SK-N-SH (cell line): ENCODE data around the gene LRRC46. TPM values are rescaled to one million over a fixed set of nuclear protein-coding genes. Genes with fewer than 3 reads are reported as not detected.
A peak's percentile ranks its signal among the peaks of the same experiment; 100 is the strongest.

ENCODE experiments used
- CTCF ChIA-PET: fragments of 300-600, 350-600 bp; formaldehyde crosslinking; extraction: SDS; loops from one replicate; lab custom pipeline; 2021; lab: Yijun Ruan, JAX
- POLR2A ChIA-PET: fragments of 350-600 bp; sonication (Branson Sonifier 250); formaldehyde crosslinking; extraction: SDS; loops from one replicate; lab custom pipeline; 2020; ENCODE audit warnings: antibody characterized with exemption, inconsistent platforms; lab: Yijun Ruan, JAX
- DNase-seq: peaks from one replicate; pipeline ENCODE4 v3.0.0; 2012
- H2AFZ ChIP-seq: fragments of 200-600 bp; sonication (generic); 2 replicates; pipeline ENCODE4 v1.8.1; 2016; ENCODE audit warnings: antibody characterized with exemption, mild to moderate bottlenecking, low read depth
- H3F3A ChIP-seq: fragments of 200-600 bp; sonication (generic); replicated peaks from 2 replicates; pipeline ENCODE3; 2016; ENCODE audit warnings: antibody characterized with exemption, mild to moderate bottlenecking; ENCODE audit not compliant: insufficient read depth
- H3K27ac ChIP-seq, 2 experiments: fragments of 200-500 bp in 1 of 2; fragments of 200-600 bp in 1 of 2; sonication (Bioruptor generic) in 1 of 2; sonication (generic), shearing (Covaris generic) in 1 of 2; 2 replicates each; pipeline versions ENCODE4 v1.5.1 to v1.6.1; 2014 to 2016; ENCODE audit warnings: low read depth in 2 of 2, inconsistent platforms in 1 of 2, low read length in 1 of 2, mild to moderate bottlenecking in 1 of 2, mixed read lengths in 1 of 2
- H3K27me3 ChIP-seq: fragments of 200-600 bp; sonication (generic), shearing (Covaris generic); 2 replicates; pipeline ENCODE4 v1.6.1; 2016; ENCODE audit warnings: mixed run types; ENCODE audit not compliant: insufficient read depth
- H3K36me3 ChIP-seq, 2 experiments: fragments of 200-500 bp in 1 of 2; fragments of 200-600 bp in 1 of 2; sonication (Bioruptor generic) in 1 of 2; sonication (generic) in 1 of 2; replicated peaks in 1 of 2; 2 replicates each; pipeline versions ENCODE3 to v1.5.1; 2014 to 2016; ENCODE audit warnings: low read length in 1 of 2, mild to moderate bottlenecking in 1 of 2; ENCODE audit not compliant: insufficient read depth in 2 of 2, control insufficient read depth in 1 of 2
- H3K4me1 ChIP-seq, 2 experiments: fragments of 200-500 bp in 1 of 2; fragments of 200-600 bp in 1 of 2; sonication (Bioruptor generic) in 1 of 2; sonication (generic), shearing (Covaris generic) in 1 of 2; 2 replicates each; pipeline versions ENCODE4 v1.5.1 to v1.6.1; 2014 to 2016; ENCODE audit warnings: low read depth in 1 of 2, low read length in 1 of 2, mixed run types in 1 of 2; ENCODE audit not compliant: insufficient read depth in 2 of 2, control insufficient read depth in 1 of 2
- H3K4me2 ChIP-seq: fragments of 200-600 bp; sonication (generic), shearing (Covaris generic); 2 replicates; pipeline ENCODE4 v1.6.1; 2017; ENCODE audit warnings: mixed run types
- H3K4me3 ChIP-seq, 2 experiments: fragments of 200-500 bp in 1 of 2; fragments of 200-600 bp in 1 of 2; sonication (Bioruptor generic) in 1 of 2; sonication (generic), shearing (Covaris generic) in 1 of 2; 2 replicates each; pipeline versions ENCODE4 v1.5.1 to v1.8.1; 2014 to 2016; ENCODE audit warnings: low read depth in 2 of 2, inconsistent platforms in 1 of 2, low read length in 1 of 2, mild to moderate bottlenecking in 1 of 2, mixed read lengths in 1 of 2, moderate library complexity in 1 of 2
- H3K79me2 ChIP-seq: fragments of 200-600 bp; sonication (generic); 2 replicates; pipeline ENCODE4 v1.8.1; 2017; ENCODE audit warnings: mild to moderate bottlenecking; ENCODE audit not compliant: insufficient read depth
- H3K9ac ChIP-seq: fragments of 200-600 bp; sonication (generic); 2 replicates; pipeline ENCODE4 v1.6.1; 2017; ENCODE audit warnings: mixed run types
- H3K9me2 ChIP-seq: fragments of 200-600 bp; sonication (generic); 2 replicates; pipeline ENCODE4 v1.6.1; 2017; ENCODE audit warnings: mixed run types
- H3K9me3 ChIP-seq: fragments of 200-600 bp; sonication (generic); 2 replicates; pipeline ENCODE4 v1.6.1; 2017; ENCODE audit warnings: mixed run types, mild to moderate bottlenecking, moderate library complexity
- H4K20me1 ChIP-seq: fragments of 200-600 bp; sonication (generic); 2 replicates; pipeline ENCODE4 v1.6.1; 2017; ENCODE audit warnings: mild to moderate bottlenecking, mixed run types; ENCODE audit not compliant: insufficient read depth
- EZH2phosphoT487 ChIP-seq: fragments of 200-600 bp; sonication (generic); IDR thresholded peaks from 2 replicates; pipeline ENCODE4 v1.6.1; 2017; ENCODE audit warnings: low read depth, mixed run types, mild to moderate bottlenecking, antibody characterized with exemption, moderate library complexity, borderline replicate concordance
- FOSL2 ChIP-seq: IDR thresholded peaks from 2 replicates; pipeline ENCODE4 v1.4.0; 2012; ENCODE audit warnings: low read depth, mild to moderate bottlenecking, moderate library complexity, borderline replicate concordance
- GABPA ChIP-seq: IDR thresholded peaks from 2 replicates; pipeline ENCODE4 v1.4.0; 2012; ENCODE audit warnings: low read depth, mild to moderate bottlenecking
- NRF1 ChIP-seq: IDR thresholded peaks from 2 replicates; pipeline ENCODE4 v1.6.1; 2012; ENCODE audit warnings: low read depth, mild to moderate bottlenecking, low read length
- RXRA ChIP-seq: IDR thresholded peaks from 2 replicates; pipeline ENCODE4 v1.4.0; 2012; ENCODE audit warnings: low read depth, mild to moderate bottlenecking, borderline replicate concordance
- SIN3A ChIP-seq: IDR thresholded peaks from 2 replicates; pipeline ENCODE4 v1.6.1; 2012; ENCODE audit warnings: low read depth, mild to moderate bottlenecking, low read length, moderate library complexity, borderline replicate concordance
- SMC3 ChIP-seq: IDR thresholded peaks from 2 replicates; pipeline ENCODE4 v1.6.1; 2012; ENCODE audit warnings: low read depth, low read length, improper control_type of control experiment
- TAF1 ChIP-seq: IDR thresholded peaks from 2 replicates; pipeline ENCODE4 v1.6.1; 2012; ENCODE audit warnings: low read depth, mild to moderate bottlenecking, low read length, moderate library complexity, borderline replicate concordance
- WGBS: methylation state at CpG from one replicate; pipeline ENCODE4 v1.1.6; 2017; ENCODE audit warnings: low lambda C conversion rate; 5-methylcytosine and 5-hydroxymethylcytosine counted together
- polyA plus RNA-seq, 3 experiments: library from polyadenylated mRNA; depleted of rRNA; stranded (reverse); fragments of >200 nt; gene quantifications; 2 replicates each; pipeline ENCODE4 v1.2.3, GENCODE V29; 2012
- TF ChIP-seq, protein P1 (sequence below): fragments of 150-350 bp; IDR thresholded peaks from 2 replicates; pipeline ENCODE4 v1.6.1; 2017; ENCODE audit warnings: antibody characterized with exemption, low read length, low read depth, borderline replicate concordance
- TF ChIP-seq, protein P2 (sequence below): IDR thresholded peaks from 2 replicates; pipeline ENCODE4 v1.6.1; 2012; ENCODE audit warnings: mild to moderate bottlenecking, low read depth, low read length, moderate library complexity

The LRRC46 gene
- polyA plus RNA-seq, 1 of the 3 experiments (the other 2 are of a cell fraction) = 1.6 TPM

DNA sequence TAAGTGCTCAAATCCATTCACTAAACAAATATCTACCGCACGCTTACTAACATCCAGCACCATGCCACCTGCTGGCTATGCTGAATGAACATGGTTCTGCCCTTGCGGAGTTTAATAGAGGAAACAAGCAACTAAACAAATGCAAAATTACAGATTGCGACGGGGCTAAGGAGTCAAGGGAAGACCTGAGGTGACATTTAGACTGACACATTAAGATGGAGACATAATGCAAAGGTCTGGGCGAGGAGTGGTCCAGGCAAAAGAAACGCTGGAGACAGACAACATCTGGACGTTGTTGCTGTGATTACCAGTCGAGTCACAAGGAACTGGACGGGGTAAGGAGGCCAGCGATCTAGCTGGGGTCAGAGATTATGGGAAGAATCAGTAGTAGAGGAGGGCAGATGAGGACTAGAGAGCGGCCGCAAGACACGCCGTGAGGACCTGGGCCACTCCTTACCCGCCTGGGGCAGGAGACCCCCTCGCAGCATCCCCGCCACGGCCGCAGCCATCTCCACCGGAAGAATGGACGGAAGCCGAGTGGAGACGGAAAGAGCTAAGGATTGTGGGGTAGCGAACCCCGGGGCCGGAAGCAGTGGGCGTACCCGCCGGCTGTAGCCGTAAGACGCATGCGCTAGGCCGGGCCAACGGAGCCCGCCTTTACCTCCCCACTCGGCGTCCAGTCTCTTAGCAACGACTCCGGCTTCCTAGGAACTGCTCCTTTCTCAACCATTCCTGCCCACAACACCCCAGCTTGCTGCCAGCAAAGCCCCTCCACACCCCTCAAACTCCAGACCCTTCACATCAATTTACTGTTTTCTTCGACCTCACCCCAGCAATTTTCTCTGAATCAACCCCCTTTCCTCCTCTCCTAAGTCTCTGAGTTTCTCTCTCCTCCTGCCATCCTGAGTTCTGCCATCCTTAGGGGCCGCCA is at the start of gene LRRC46, which contains the start of gene MRPL10 (continued):
- peak; percentile 98 for TF ChIP-seq TAF1
- peak; percentile 96 for TF ChIP-seq SIN3A

DNA sequence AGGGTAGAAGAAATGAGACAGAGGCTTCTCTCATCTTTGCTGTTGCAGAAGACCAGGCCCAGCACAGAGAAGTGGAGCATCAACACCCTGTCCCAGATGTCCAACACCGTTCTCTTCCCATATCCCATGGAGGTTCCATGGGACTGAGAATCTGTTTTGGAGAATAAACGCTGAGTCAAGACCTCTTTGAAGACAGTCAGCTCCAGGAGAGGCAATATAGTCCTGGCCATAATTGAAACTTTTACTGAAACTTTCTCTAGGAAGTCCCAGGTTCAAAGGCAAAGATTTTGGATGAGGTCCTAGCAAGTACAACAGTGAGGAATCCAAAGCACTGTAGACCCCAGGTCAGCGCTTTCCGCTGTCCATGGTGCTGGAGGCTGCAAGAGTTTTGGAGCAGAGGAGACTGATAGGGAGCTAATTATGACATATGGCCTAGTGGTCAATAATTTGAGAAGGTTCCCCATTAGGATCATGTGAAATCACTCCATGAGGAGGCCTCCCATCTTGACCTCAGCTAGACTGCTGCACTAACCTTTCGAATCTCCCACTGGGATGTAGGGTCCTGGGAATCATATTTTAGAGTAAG is 45.8 kb upstream of the LRRC46 start:
- H3K4me1 ChIP-seq = peaks cover 0 to 8% of the 10 kb centered on the region in 2 experiments; a peak in 1 of 4 replicates
- TF ChIP-seq FOSL2 = no peak
- TF ChIP-seq RXRA = no peak
- TF ChIP-seq, protein P1, sequence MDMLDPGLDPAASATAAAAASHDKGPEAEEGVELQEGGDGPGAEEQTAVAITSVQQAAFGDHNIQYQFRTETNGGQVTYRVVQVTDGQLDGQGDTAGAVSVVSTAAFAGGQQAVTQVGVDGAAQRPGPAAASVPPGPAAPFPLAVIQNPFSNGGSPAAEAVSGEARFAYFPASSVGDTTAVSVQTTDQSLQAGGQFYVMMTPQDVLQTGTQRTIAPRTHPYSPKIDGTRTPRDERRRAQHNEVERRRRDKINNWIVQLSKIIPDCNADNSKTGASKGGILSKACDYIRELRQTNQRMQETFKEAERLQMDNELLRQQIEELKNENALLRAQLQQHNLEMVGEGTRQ = no peak
- no peak for TF ChIP-seq SMC3
- TF ChIP-seq NRF1 = no peak
- TF ChIP-seq GABPA = no peak
- no peak for TF ChIP-seq EZH2phosphoT487
- TF ChIP-seq TAF1 = no peak
- TF ChIP-seq, protein P2, sequence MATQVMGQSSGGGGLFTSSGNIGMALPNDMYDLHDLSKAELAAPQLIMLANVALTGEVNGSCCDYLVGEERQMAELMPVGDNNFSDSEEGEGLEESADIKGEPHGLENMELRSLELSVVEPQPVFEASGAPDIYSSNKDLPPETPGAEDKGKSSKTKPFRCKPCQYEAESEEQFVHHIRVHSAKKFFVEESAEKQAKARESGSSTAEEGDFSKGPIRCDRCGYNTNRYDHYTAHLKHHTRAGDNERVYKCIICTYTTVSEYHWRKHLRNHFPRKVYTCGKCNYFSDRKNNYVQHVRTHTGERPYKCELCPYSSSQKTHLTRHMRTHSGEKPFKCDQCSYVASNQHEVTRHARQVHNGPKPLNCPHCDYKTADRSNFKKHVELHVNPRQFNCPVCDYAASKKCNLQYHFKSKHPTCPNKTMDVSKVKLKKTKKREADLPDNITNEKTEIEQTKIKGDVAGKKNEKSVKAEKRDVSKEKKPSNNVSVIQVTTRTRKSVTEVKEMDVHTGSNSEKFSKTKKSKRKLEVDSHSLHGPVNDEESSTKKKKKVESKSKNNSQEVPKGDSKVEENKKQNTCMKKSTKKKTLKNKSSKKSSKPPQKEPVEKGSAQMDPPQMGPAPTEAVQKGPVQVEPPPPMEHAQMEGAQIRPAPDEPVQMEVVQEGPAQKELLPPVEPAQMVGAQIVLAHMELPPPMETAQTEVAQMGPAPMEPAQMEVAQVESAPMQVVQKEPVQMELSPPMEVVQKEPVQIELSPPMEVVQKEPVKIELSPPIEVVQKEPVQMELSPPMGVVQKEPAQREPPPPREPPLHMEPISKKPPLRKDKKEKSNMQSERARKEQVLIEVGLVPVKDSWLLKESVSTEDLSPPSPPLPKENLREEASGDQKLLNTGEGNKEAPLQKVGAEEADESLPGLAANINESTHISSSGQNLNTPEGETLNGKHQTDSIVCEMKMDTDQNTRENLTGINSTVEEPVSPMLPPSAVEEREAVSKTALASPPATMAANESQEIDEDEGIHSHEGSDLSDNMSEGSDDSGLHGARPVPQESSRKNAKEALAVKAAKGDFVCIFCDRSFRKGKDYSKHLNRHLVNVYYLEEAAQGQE = peak; percentile 99
- H3K27me3 ChIP-seq = peaks cover 60% of the 10 kb centered on the region
- H3K4me2 ChIP-seq = no peak overlapping the region
- ChIA-PET CTCF (interaction anchor here (0.6 to 3.3 kb wide), 8 partner anchors 8 to 1161 kb away, joined by 3 to 28 read pairs (median 5); no protein-coding TSS in a partner anchor), POLR2A (no interaction called here)
- H3K9me3 ChIP-seq = no peaks in the 10 kb centered on the region
- H2AFZ ChIP-seq = no peak overlapping the region
- no peaks in the 10 kb centered on the region for H3K36me3 ChIP-seq
- no peak overlapping the region for H3K9ac ChIP-seq
- WGBS = 73% methylated on average over 5 of the region's 5 CpGs
- DNase-seq = no peak
- H4K20me1 ChIP-seq = no peaks in the 10 kb centered on the region
- no peaks in the 10 kb centered on the region for H3K9me2 ChIP-seq
- H3F3A ChIP-seq = no peaks in the 10 kb centered on the region
- H3K27ac ChIP-seq = no peak overlapping the region
- no peaks in the 10 kb centered on the region for H3K79me2 ChIP-seq
- H3K4me3 ChIP-seq = no peak overlapping the region
